K562 (cell line): Measurements from ENCODE around the gene ALOXE3. TPM values are rescaled to one million over a fixed set of nuclear protein-coding genes. Genes with fewer than 3 reads are reported as not detected.

Source experiments
- AFF4 ChIP-seq: sonication (generic); formaldehyde crosslinking; IDR thresholded peaks from 2 replicates; pipeline ENCODE4 v1.8.0; 2023; ENCODE audit warnings: mild to moderate bottlenecking, missing genetic modification reagents
- ATF6 ChIP-seq: sonication (generic); formaldehyde crosslinking; IDR thresholded peaks from 2 replicates; pipeline ENCODE4 v1.4.0; 2020; ENCODE audit warnings: mild to moderate bottlenecking, missing genetic modification reagents
- BACH1 ChIP-seq: fragments of 200-800 bp; sonication (Bioruptor generic); IDR thresholded peaks from 2 replicates; pipeline ENCODE4 v1.6.1; 2016; ENCODE audit warnings: missing genetic modification characterization, missing compliant biosample characterization
- BCLAF1 ChIP-seq, 2 experiments: fragments of 450-650 bp in 1 of 2; IDR thresholded peaks; 2 replicates each; pipeline ENCODE4 v1.6.1; 2011 to 2017; ENCODE audit warnings: low read depth in 2 of 2, antibody characterized with exemption in 1 of 2, borderline replicate concordance in 1 of 2, low read length in 1 of 2, mild to moderate bottlenecking in 1 of 2, mixed read lengths in 1 of 2; ENCODE audit not compliant: control insufficient read depth in 1 of 2
- CAMTA2 ChIP-seq: fragments of 250-450 bp; sonication (Bioruptor Pico); conservative IDR thresholded peaks from 2 replicates; pipeline ENCODE4 v1.5.1; 2022
- FOXK1 ChIP-seq: sonication (generic); formaldehyde crosslinking; IDR thresholded peaks from 2 replicates; pipeline ENCODE4 v1.8.0; 2022; ENCODE audit warnings: missing genetic modification reagents, mild to moderate bottlenecking, borderline replicate concordance
- HDAC2 ChIP-seq: fragments of 450-650 bp; IDR thresholded peaks from 2 replicates; pipeline ENCODE4 v1.6.1; 2016; ENCODE audit warnings: mild to moderate bottlenecking
- MAFF ChIP-seq: IDR thresholded peaks from 2 replicates; pipeline ENCODE4 v1.6.1; 2012; ENCODE audit warnings: low read length, improper control_type of control experiment
- MED1 ChIP-seq: sonication (generic); formaldehyde crosslinking; IDR thresholded peaks from 2 replicates; pipeline ENCODE4 v1.8.1; 2023; ENCODE audit warnings: missing genetic modification reagents, borderline replicate concordance
- PCBP1 ChIP-seq: fragments of 200-400 bp; formaldehyde crosslinking; IDR thresholded peaks from 2 replicates; pipeline ENCODE4 v1.6.1; 2018; ENCODE audit warnings: mild to moderate bottlenecking, low read depth, low read length; ENCODE audit not compliant: poor library complexity, severe bottlenecking
- PTTG1 ChIP-seq: fragments of 450-650 bp; IDR thresholded peaks from 2 replicates; pipeline ENCODE4 v1.6.1; 2016; ENCODE audit warnings: low read depth, mild to moderate bottlenecking, missing genetic modification characterization, missing compliant biosample characterization
- SMAD3 ChIP-seq: fragments of 450-650 bp; formaldehyde crosslinking; conservative IDR thresholded peaks from 2 replicates; pipeline ENCODE4 v1.4.0; 2020; ENCODE audit warnings: mild to moderate bottlenecking
- TAF7 ChIP-seq: fragments of 450-650 bp; IDR thresholded peaks from 2 replicates; pipeline ENCODE4 v1.6.1; 2016; ENCODE audit warnings: missing genetic modification characterization, missing compliant biosample characterization
- TCF15 ChIP-seq: fragments of 250-450 bp; sonication (Bioruptor Pico); IDR thresholded peaks from 2 replicates; pipeline ENCODE4 v1.8.0; 2022; ENCODE audit warnings: moderate library complexity, mild to moderate bottlenecking, inconsistent platforms
- TCFL5 ChIP-seq: fragments of 250-450 bp; sonication (Bioruptor Pico); conservative IDR thresholded peaks from 2 replicates; pipeline ENCODE4 v1.6.1; 2021; ENCODE audit warnings: mild to moderate bottlenecking, moderate library complexity, matching md5 sums
- ZC3H8 ChIP-seq: fragments of 450-650 bp; IDR thresholded peaks from 2 replicates; pipeline ENCODE4 v1.6.1; 2017
- ZNF12 ChIP-seq: sonication (generic); formaldehyde crosslinking; IDR thresholded peaks from 2 replicates; pipeline ENCODE4 v1.4.0; 2020; ENCODE audit warnings: mild to moderate bottlenecking, missing genetic modification reagents
- ZNF347 ChIP-seq: fragments of 450-650 bp; formaldehyde crosslinking; IDR thresholded peaks from 2 replicates; pipeline ENCODE4 v1.4.0; 2020; ENCODE audit warnings: low read depth, mild to moderate bottlenecking, moderate library complexity
- ZNF436 ChIP-seq: fragments of 250-450, 450-650 bp; sonication (Bioruptor Pico); formaldehyde crosslinking; IDR thresholded peaks from 2 replicates; pipeline ENCODE4 v1.7.0; 2020; ENCODE audit warnings: mild to moderate bottlenecking
- polyA plus RNA-seq, 8 experiments: library from polyadenylated mRNA; depleted of rRNA in 4 of 8; stranded (reverse) in 5 of 8; unstranded in 3 of 8; fragments of >200 nt; fragmentation: Nextera tagmentation in 2 of 8; fragmentation: Illumina TruSeq in 1 of 8; extraction: Ambion mirVana in 2 of 8; extraction: Trizol in 1 of 8; gene quantifications; 2 replicates each; pipeline versions ENCODE4 v1.2.1 to v1.2.3, GENCODE V29; 2011 to 2014; ENCODE audit warnings: inconsistent platforms in 1 of 8, missing spikeins in 1 of 8
- total RNA-seq, 7 experiments: library from RNA; depleted of rRNA in 6 of 7; stranded (reverse); fragments of >200 nt in 6 of 7; fragmentation: Illumina TruSeq in 2 of 7; extraction: Trizol in 2 of 7; gene quantifications; 2 replicates each; pipeline versions ENCODE4 v1.2.1 to v1.2.3, GENCODE V29; 2011 to 2021; ENCODE audit warnings: low replicate concordance in 1 of 7

ALOXE3 gene
- total and polyA plus RNA-seq, 9 of the 15 experiments (the other 6 are each of a cell fraction or from before 2014, with no cell fraction given) = 0.04 TPM; not detected in 8

GRCh38 chr17:8156246-8156992, 38.1 kb upstream of the ALOXE3 start (continued):
- no peak for TF ChIP-seq PCBP1
- no peak for TF ChIP-seq BCLAF1 (IDR thresholded peaks at IDR 0.05; ENCODE audit: borderline replicate concordance in 1 of 2, control insufficient read depth in 1 of 2, low read depth in 2 of 2, low read length in 1 of 2)
- TF ChIP-seq PTTG1 (tag) = no peak
- no peak for TF ChIP-seq BACH1 (tag)
- TF ChIP-seq SMAD3 = no peak
- TF ChIP-seq MED1 (CRISPR knock-in tag) = no peak
- no peak for TF ChIP-seq MAFF
- no peak for TF ChIP-seq ZC3H8
- TF ChIP-seq TAF7 (tag) = no peak
- peak; percentile 84; the same call in 1 of the 2 replicates for TF ChIP-seq FOXK1 (CRISPR knock-in tag)
- no peak for TF ChIP-seq AFF4 (CRISPR knock-in tag)
- no peak for TF ChIP-seq CAMTA2 (CRISPR knock-in tag)
- no peak for TF ChIP-seq ATF6
- no peak for TF ChIP-seq ZNF12 (CRISPR knock-in tag)
- TF ChIP-seq HDAC2 = peak; percentile 34; the same call in 1 of the 2 replicates
- no peak for TF ChIP-seq ZNF436 (CRISPR knock-in tag)
- no peak for TF ChIP-seq TCF15 (CRISPR knock-in tag)
- TF ChIP-seq ZNF347 = no peak
- TF ChIP-seq TCFL5 (CRISPR knock-in tag) = no peak
